Gastroesophageal sphincter (tissue), 4 donors: ENCODE measurements around the gene NEDD4L. TPM values are rescaled to one million over a fixed set of nuclear protein-coding genes. Genes with fewer than 3 reads are reported as not detected.

Experiments used
- ATAC-seq: fragments of 150-250 bp; one replicate; pipeline ENCODE4 v1.9.1; 2016; ENCODE audit warnings: mild to moderate bottlenecking, moderate library complexity
- H3K27ac ChIP-seq, 4 donors: fragments of 200-600 bp; sonication (generic) in 3 of 4; 1 replicate in 3 of 4; 2 replicates in 1 of 4; pipeline ENCODE4 v1.5.1; 2016 to 2019
- H3K27me3 ChIP-seq: fragments of 200-600 bp; sonication (generic); one replicate; pipeline ENCODE4 v1.5.1; 2019
- H3K36me3 ChIP-seq, 2 donors: fragments of 200-600 bp; sonication (generic); one replicate each; pipeline ENCODE4 v1.5.1; 2019; ENCODE audit warnings: control low read depth in 1 of 2
- H3K4me1 ChIP-seq, 3 donors: fragments of 200-600 bp; sonication (generic); 1 replicate in 2 of 3; 2 replicates in 1 of 3; pipeline ENCODE4 v1.5.1; 2016 to 2019; ENCODE audit warnings: control low read depth in 2 of 3
- H3K4me3 ChIP-seq, 2 donors: fragments of 200-600 bp; sonication (generic); one replicate each; pipeline ENCODE4 v1.5.1; 2019; ENCODE audit warnings: mild to moderate bottlenecking in 1 of 2, moderate library complexity in 1 of 2
- H3K9me3 ChIP-seq, 3 donors: fragments of 200-600 bp; sonication (generic); one replicate each; pipeline ENCODE4 v1.5.1; 2017 to 2019; ENCODE audit warnings: control low read depth in 2 of 3
- CTCF ChIP-seq, 4 experiments: fragments of 200-600 bp in 2 of 4; fragments of 450-650 bp in 2 of 4; sonication (generic) in 1 of 4; IDR thresholded peaks; one replicate each; pipeline ENCODE4 v1.5.1; 2017 to 2019; ENCODE audit warnings: antibody characterized with exemption in 4 of 4, mild to moderate bottlenecking in 2 of 4, moderate library complexity in 2 of 4
- EP300 ChIP-seq: sonication (generic); formaldehyde crosslinking; IDR thresholded peaks from one replicate; pipeline ENCODE4 v1.6.1; 2017; ENCODE audit warnings: antibody characterized with exemption, mild to moderate bottlenecking
- POLR2A ChIP-seq, 2 donors: fragments of 450-650 bp; IDR thresholded peaks; one replicate each; pipeline ENCODE4 v1.6.1; 2017; ENCODE audit warnings: antibody characterized with exemption in 2 of 2, mild to moderate bottlenecking in 2 of 2, moderate library complexity in 1 of 2
- POLR2AphosphoS5 ChIP-seq: sonication (generic); formaldehyde crosslinking; IDR thresholded peaks from one replicate; pipeline ENCODE4 v1.6.1; 2017; ENCODE audit warnings: antibody characterized with exemption
- WGBS, 2 donors: methylation state at CpG; one replicate each; pipeline ENCODE4 v1.1.5; 2018; ENCODE audit warnings: low coverage in 1 of 2; 5-methylcytosine and 5-hydroxymethylcytosine counted together
- total RNA-seq, 4 donors: library from RNA; depleted of rRNA; stranded (reverse); fragments of >200 nt; gene quantifications; one replicate each; pipeline ENCODE4 v1.1.0, GENCODE V29; 2016

The NEDD4L gene
- total RNA-seq, 4 donors from 2014 or later: 37.0 to 50.9 (median 43.0) TPM

DNA sequence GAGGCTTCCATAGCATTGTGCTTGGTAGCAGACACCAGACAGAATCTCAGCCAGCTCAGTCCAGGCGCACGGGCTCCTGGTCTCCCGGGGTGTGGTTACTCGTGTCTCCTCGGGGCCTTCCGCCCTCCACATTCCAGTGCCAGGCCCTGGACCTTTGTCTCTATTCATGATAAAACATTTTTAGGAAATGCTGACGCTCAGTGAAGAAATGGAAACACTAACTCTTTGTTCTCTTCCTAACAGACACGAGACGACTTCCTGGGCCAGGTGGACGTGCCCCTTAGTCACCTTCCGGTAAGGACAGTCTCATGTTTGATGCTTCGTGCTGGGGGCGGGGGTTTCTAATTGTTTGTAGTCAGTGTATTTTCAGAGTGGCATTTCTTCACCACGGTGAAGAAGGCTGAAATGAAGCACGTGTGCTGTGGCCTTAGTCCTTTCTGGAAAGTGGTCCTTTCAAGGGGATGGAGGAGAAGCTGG lies 271.8 kb downstream of the NEDD4L start:
- WGBS, 2 donors: 52 to 79% methylated on average over 6 to 8 of the region's 15 CpGs
- peak; percentile 6 for ATAC-seq
- no peak for TF ChIP-seq CTCF (IDR thresholded peaks at IDR 0.05)
- no peak for TF ChIP-seq POLR2A (IDR thresholded peaks at IDR 0.05)
- peak; percentile 27 for TF ChIP-seq POLR2AphosphoS5
- no peak for TF ChIP-seq EP300
- no peaks in the 10 kb centered on the region for H3K9me3 ChIP-seq
- no peaks in the 10 kb centered on the region for H3K36me3 ChIP-seq
- no peaks in the 10 kb centered on the region for H3K27me3 ChIP-seq
- no peak overlapping the region for H3K4me3 ChIP-seq
- H3K27ac ChIP-seq: peak overlapping the region; percentile 49 to 85 (median 76)
- peaks cover 0 to 65% (median 0%) of the 10 kb centered on the region in 3 donors for H3K4me1 ChIP-seq

GRCh38 chr18:58316396-58317342 lies 272.6 kb downstream of the NEDD4L start:
- no peaks in the 10 kb centered on the region for H3K9me3 ChIP-seq
- no peak for ATAC-seq
- H3K36me3 ChIP-seq: no peaks in the 10 kb centered on the region
- WGBS, 2 donors: 54 to 65% methylated on average over 16 of the region's 16 CpGs
- no peak overlapping the region for H3K4me3 ChIP-seq
- peak overlapping the region; percentile 49 to 85 (median 76) for H3K27ac ChIP-seq
- no peaks in the 10 kb centered on the region for H3K27me3 ChIP-seq
- H3K4me1 ChIP-seq: peaks cover 0 to 67% (median 0%) of the 10 kb centered on the region in 3 donors
- TF ChIP-seq EP300 (no peak), POLR2A (IDR thresholded peaks at IDR 0.05) (no peak), CTCF (IDR thresholded peaks at IDR 0.05) (no peak), POLR2AphosphoS5 (peak; percentile 16)

DNA sequence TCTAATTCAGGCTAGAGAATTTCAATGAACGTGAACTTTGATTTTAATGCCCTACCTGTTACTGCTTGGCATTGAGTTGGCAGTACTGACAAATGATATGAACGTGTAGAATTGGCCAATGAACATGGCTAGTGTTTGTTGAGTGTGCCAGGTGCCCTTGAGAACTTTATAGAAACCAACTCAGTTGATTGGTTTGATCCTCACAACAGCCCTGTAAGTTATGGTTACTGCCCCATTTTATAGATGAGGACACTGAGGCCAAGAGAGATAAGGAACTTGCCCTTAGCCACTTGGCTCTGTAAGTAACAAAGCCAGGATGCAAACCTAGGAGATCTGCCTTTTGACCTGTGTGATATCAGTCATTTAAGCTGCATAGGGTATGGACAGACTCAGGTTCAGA lies 275.7 kb downstream of the NEDD4L start:
- H3K36me3 ChIP-seq: peaks cover 0 to 8% of the 10 kb centered on the region in 2 donors
- no peaks in the 10 kb centered on the region for H3K27me3 ChIP-seq
- WGBS, 2 donors: 73 to 83% methylated on average over 1 to 2 of the region's 2 CpGs
- H3K27ac ChIP-seq: peak overlapping the region in 1 of 4 donors; percentile 5
- H3K9me3 ChIP-seq: no peaks in the 10 kb centered on the region
- H3K4me3 ChIP-seq: no peak overlapping the region
- TF ChIP-seq CTCF (IDR thresholded peaks at IDR 0.05): no peak
- no peak for TF ChIP-seq POLR2A (IDR thresholded peaks at IDR 0.05)
- no peak for TF ChIP-seq EP300
- TF ChIP-seq POLR2AphosphoS5: no peak
- peaks cover 0 to 63% (median 0%) of the 10 kb centered on the region in 3 donors for H3K4me1 ChIP-seq
- ATAC-seq: no peak

GRCh38 chr18:58320907-58321561 lies 277.0 kb downstream of the NEDD4L start:
- TF ChIP-seq POLR2AphosphoS5 (no peak), POLR2A (IDR thresholded peaks at IDR 0.05) (no peak), EP300 (no peak), CTCF (IDR thresholded peaks at IDR 0.05) (no peak)
- Histone ChIP-seq H3K36me3 (peaks cover 0 to 16% of the 10 kb centered on the region in 2 donors), H3K27ac (peak overlapping the region in 2 of 4 donors; percentile 3 to 33), H3K27me3 (no peaks in the 10 kb centered on the region), H3K4me3 (no peak overlapping the region), H3K9me3 (no peaks in the 10 kb centered on the region), H3K4me1 (peaks cover 0 to 50% (median 0%) of the 10 kb centered on the region in 3 donors)
- no peak for ATAC-seq
- 74 to 80% methylated on average over 2 to 3 of the region's 3 CpGs for WGBS, 2 donors
